ENCODE results near the gene SH3D21. TPM values are rescaled to one million over a fixed set of nuclear protein-coding genes. Genes with fewer than 3 reads are reported as not detected.

Gene SH3D21
- total and polyA plus RNA-seq, 2 of the 8 experiments (the other 6 are each of a cell fraction or from before 2014, with no cell fraction given) = 3.4 to 8.6 TPM

DNA sequence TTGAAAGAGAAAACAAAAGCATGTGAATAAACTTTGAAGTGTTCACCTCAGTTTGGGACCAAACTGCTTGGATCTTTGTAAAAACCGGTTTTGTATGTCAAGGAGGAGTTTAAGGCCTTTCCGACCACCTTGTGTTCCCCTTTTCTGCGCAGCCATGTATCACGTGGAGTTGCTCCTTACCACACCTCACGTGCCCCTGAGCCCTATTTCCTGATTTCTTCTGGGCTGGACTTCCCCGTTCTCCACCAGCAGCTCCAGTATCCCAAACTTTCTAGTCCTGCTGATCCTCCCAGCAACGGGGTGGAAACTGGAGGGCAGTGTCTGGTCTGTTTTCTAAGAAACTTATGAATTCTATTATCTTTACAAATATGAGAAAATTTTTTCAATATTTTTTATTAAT is 1.6 kb upstream of the SH3D21 start (continued):
- TF ChIP-seq CHD7 (IDR thresholded peaks at IDR 0.05; ENCODE audit: insufficient replicate concordance, low read length) (no peak), FOSL1 (IDR thresholded peaks at IDR 0.05; ENCODE audit: insufficient read depth, low read depth, low read length) (no peak), RBBP5 (IDR thresholded peaks at IDR 0.05; ENCODE audit: borderline replicate concordance, low read depth, low read length) (no peak), SP1 (IDR thresholded peaks at IDR 0.05; ENCODE audit: low read depth, low read length) (no peak), POU5F1 (IDR thresholded peaks at IDR 0.05; ENCODE audit: low read depth, low read length) (no peak), SRF (IDR thresholded peaks at IDR 0.05; ENCODE audit: low read depth, low read length) (no peak)
- TF ChIP-seq, protein P1, sequence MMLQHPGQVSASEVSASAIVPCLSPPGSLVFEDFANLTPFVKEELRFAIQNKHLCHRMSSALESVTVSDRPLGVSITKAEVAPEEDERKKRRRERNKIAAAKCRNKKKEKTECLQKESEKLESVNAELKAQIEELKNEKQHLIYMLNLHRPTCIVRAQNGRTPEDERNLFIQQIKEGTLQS (IDR thresholded peaks at IDR 0.05; ENCODE audit: insufficient read depth, low read depth, low read length) = no peak
- TF ChIP-seq, protein P2, sequence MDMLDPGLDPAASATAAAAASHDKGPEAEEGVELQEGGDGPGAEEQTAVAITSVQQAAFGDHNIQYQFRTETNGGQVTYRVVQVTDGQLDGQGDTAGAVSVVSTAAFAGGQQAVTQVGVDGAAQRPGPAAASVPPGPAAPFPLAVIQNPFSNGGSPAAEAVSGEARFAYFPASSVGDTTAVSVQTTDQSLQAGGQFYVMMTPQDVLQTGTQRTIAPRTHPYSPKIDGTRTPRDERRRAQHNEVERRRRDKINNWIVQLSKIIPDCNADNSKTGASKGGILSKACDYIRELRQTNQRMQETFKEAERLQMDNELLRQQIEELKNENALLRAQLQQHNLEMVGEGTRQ (IDR thresholded peaks at IDR 0.05; ENCODE audit: low read length) = no peak
